Liver (tissue), 9 donors: ENCODE data around the gene CCRL2. TPM values are rescaled to one million over a fixed set of nuclear protein-coding genes. Genes with fewer than 3 reads are reported as not detected.

Experiments
- DNase-seq: peaks from one replicate; pipeline ENCODE4 v3.0.0-alpha.2; 2017; ENCODE audit warnings: low spot score
- H3K27ac ChIP-seq, 2 donors: one replicate each; pipeline ENCODE4 v1.7.0; 2013; ENCODE audit warnings: inconsistent platforms in 2 of 2, low read length in 2 of 2, control low read depth in 1 of 2, low read depth in 1 of 2, mild to moderate bottlenecking in 1 of 2
- H3K27me3 ChIP-seq, 4 donors: one replicate each; pipeline versions ENCODE4 v1.6.1 to v1.7.0; 2013; ENCODE audit warnings: low read length in 3 of 4, inconsistent platforms in 1 of 4, mild to moderate bottlenecking in 1 of 4, moderate library complexity in 1 of 4; ENCODE audit not compliant: control insufficient read depth in 4 of 4, insufficient read depth in 4 of 4
- H3K36me3 ChIP-seq, 4 donors: one replicate each; pipeline versions ENCODE4 v1.6.1 to v1.7.0; 2013; ENCODE audit warnings: low read length in 3 of 4, mild to moderate bottlenecking in 3 of 4, low read depth in 1 of 4, moderate library complexity in 1 of 4; ENCODE audit not compliant: control insufficient read depth in 4 of 4, insufficient read depth in 3 of 4
- H3K4me1 ChIP-seq, 4 donors: one replicate each; pipeline versions ENCODE4 v1.6.1 to v1.7.0; 2013; ENCODE audit warnings: low read length in 3 of 4, mild to moderate bottlenecking in 3 of 4, moderate library complexity in 1 of 4; ENCODE audit not compliant: control insufficient read depth in 4 of 4, insufficient read depth in 4 of 4
- H3K4me3 ChIP-seq, 3 donors: one replicate each; pipeline versions ENCODE4 v1.6.1 to v1.7.0; 2013; ENCODE audit warnings: low read length in 3 of 3, control low read depth in 1 of 3, low read depth in 1 of 3, mild to moderate bottlenecking in 1 of 3
- H3K9ac ChIP-seq, 2 donors: one replicate each; pipeline ENCODE4 v1.7.0; 2013; ENCODE audit warnings: low read length in 2 of 2, mild to moderate bottlenecking in 2 of 2, moderate library complexity in 2 of 2, control low read depth in 1 of 2, low read depth in 1 of 2
- H3K9me3 ChIP-seq, 4 donors: one replicate each; pipeline versions ENCODE4 v1.6.1 to v1.7.0; 2013; ENCODE audit warnings: low read length in 3 of 4; ENCODE audit not compliant: control insufficient read depth in 4 of 4
- ATF3 ChIP-seq: IDR thresholded peaks from 2 replicates; pipeline ENCODE4 v1.6.1; 2016; ENCODE audit warnings: antibody characterized with exemption
- CTCF ChIP-seq: fragments of 150-350 bp; IDR thresholded peaks from 2 replicates; pipeline ENCODE4 v1.5.1; 2017; ENCODE audit warnings: improper control_type of control experiment, low read depth, low read length; ENCODE audit not compliant: missing input control
- EGR1 ChIP-seq, 2 donors: IDR thresholded peaks; 2 replicates each; pipeline ENCODE4 v1.6.1; 2016 to 2018; ENCODE audit warnings: antibody characterized with exemption in 2 of 2, low read depth in 2 of 2
- FOXA2 ChIP-seq: IDR thresholded peaks from 2 replicates; pipeline ENCODE4 v1.6.1; 2016; ENCODE audit warnings: antibody characterized with exemption
- GABPA ChIP-seq, 2 donors: IDR thresholded peaks in 1 of 2; conservative IDR thresholded peaks in 1 of 2; 2 replicates each; pipeline ENCODE4 v1.6.1; 2016; ENCODE audit warnings: antibody characterized with exemption in 2 of 2, mild to moderate bottlenecking in 1 of 2, moderate library complexity in 1 of 2
- HNF4A ChIP-seq, 2 donors: conservative IDR thresholded peaks; 2 replicates each; pipeline ENCODE4 v1.6.1; 2016; ENCODE audit warnings: antibody characterized with exemption in 2 of 2, mild to moderate bottlenecking in 2 of 2
- HNF4G ChIP-seq: IDR thresholded peaks from 2 replicates; pipeline ENCODE4 v1.6.1; 2016; ENCODE audit warnings: antibody characterized with exemption
- JUND ChIP-seq, 2 donors: IDR thresholded peaks; 2 replicates each; pipeline ENCODE4 v1.6.1; 2016; ENCODE audit warnings: antibody characterized with exemption in 2 of 2
- NR2F2 ChIP-seq: IDR thresholded peaks from 2 replicates; pipeline ENCODE4 v1.6.1; 2016; ENCODE audit warnings: antibody characterized with exemption
- RAD21 ChIP-seq, 2 donors: IDR thresholded peaks; 2 replicates each; pipeline ENCODE4 v1.6.1; 2016; ENCODE audit warnings: antibody characterized with exemption in 2 of 2, mild to moderate bottlenecking in 2 of 2
- REST ChIP-seq: IDR thresholded peaks from 2 replicates; pipeline ENCODE4 v1.6.1; 2016; ENCODE audit warnings: antibody characterized with exemption, mild to moderate bottlenecking
- RXRA ChIP-seq, 2 donors: IDR thresholded peaks; 2 replicates each; pipeline ENCODE4 v1.6.1; 2017 to 2018; ENCODE audit warnings: antibody characterized with exemption in 2 of 2, mild to moderate bottlenecking in 1 of 2
- SP1 ChIP-seq: IDR thresholded peaks from 2 replicates; pipeline ENCODE4 v1.6.1; 2018; ENCODE audit warnings: antibody characterized with exemption, mild to moderate bottlenecking
- TAF1 ChIP-seq: conservative IDR thresholded peaks from 2 replicates; pipeline ENCODE4 v1.6.1; 2016; ENCODE audit warnings: antibody characterized with exemption, mild to moderate bottlenecking
- ZBTB33 ChIP-seq: IDR thresholded peaks from 2 replicates; pipeline ENCODE4 v1.6.1; 2016; ENCODE audit warnings: antibody characterized with exemption
- WGBS: extraction: QIAGEN DNeasy Blood & Tissue Kit; methylation state at CpG from one replicate; pipeline ENCODE4 v1.1.7; 2013; 5-methylcytosine and 5-hydroxymethylcytosine counted together
- polyA plus RNA-seq, 2 donors: library from polyadenylated mRNA; stranded (reverse) in 1 of 2; unstranded in 1 of 2; fragments of 200-250 nt in 1 of 2; fragments of >200 nt in 1 of 2; fragmentation: Nextera tagmentation in 1 of 2; extraction: Ambion mirVana in 1 of 2; gene quantifications; one replicate each; pipeline versions ENCODE4 v1.2.1 to v1.2.3, GENCODE V29; 2013 to 2015
- total RNA-seq, 2 donors: library from RNA; depleted of rRNA; stranded (reverse); fragments of >200 nt; gene quantifications; one replicate each; pipeline ENCODE4 v1.2.3, GENCODE V29; 2014
- donor health status: healthy.
- donor health status: healthy.
- donor health status: healthy.
- donor health status: healthy.
- donor health status: healthy.

CCRL2 gene
- total and polyA plus RNA-seq, 4 donors = 0.51 to 9.0 (median 0.81) TPM

GRCh38 chr3:46448721-46449120, 41.7 kb downstream of the CCRL2 start:
- Histone ChIP-seq H3K27ac (no peak overlapping the region), H3K9ac (no peak overlapping the region), H3K4me1 (no peaks in the 10 kb centered on the region), H3K4me3 (no peak overlapping the region), H3K9me3 (no peaks in the 10 kb centered on the region), H3K27me3 (no peaks in the 10 kb centered on the region), H3K36me3 (no peaks in the 10 kb centered on the region)
- TF ChIP-seq SP1 (no peak), NR2F2 (no peak), ATF3 (no peak), HNF4G (no peak), EGR1 (IDR thresholded peaks at IDR 0.05; ENCODE audit: low read depth in 2 of 2) (no peak), FOXA2 (no peak), RXRA (IDR thresholded peaks at IDR 0.05) (no peak), TAF1 (no peak), REST (no peak), ZBTB33 (no peak), GABPA (IDR thresholded peaks at IDR 0.05 in 1 of 2, conservative IDR thresholded peaks at IDR 0.05 in 1 of 2) (no peak), JUND (IDR thresholded peaks at IDR 0.05) (no peak)
- DNase-seq = no peak
- WGBS = 91% methylated on average over 17 of the region's 17 CpGs

- Histone ChIP-seq H3K4me3 (no peak overlapping the region), H3K4me1 (no peaks in the 10 kb centered on the region), H3K27me3 (no peaks in the 10 kb centered on the region), H3K36me3 (no peaks in the 10 kb centered on the region), H3K9ac (no peak overlapping the region), H3K27ac (no peak overlapping the region), H3K9me3 (no peaks in the 10 kb centered on the region)
- DNase-seq = no peak
- TF ChIP-seq NR2F2 (no peak), HNF4A (conservative IDR thresholded peaks at IDR 0.05) (no peak), RAD21 (IDR thresholded peaks at IDR 0.05) (peak in 1 of 2 donors; percentile 35), CTCF (peak; percentile 41)
- WGBS = 72% methylated on average over 14 of the region's 14 CpGs
Measured at GRCh38 chr3:46449755-46450552, 42.9 kb downstream of the CCRL2 start.
